Measurements from ENCODE around the gene RASA3. TPM values are rescaled to one million over a fixed set of nuclear protein-coding genes. Genes with fewer than 3 reads are reported as not detected.
"Not testable (repeated sequence)": the region's sequence is repeated elsewhere in the genome, so short reads cannot be mapped to it uniquely, and the experiment has no call there.

Gene RASA3
- total RNA-seq, 1 donor from 2014 or later: 41.1 TPM

- Mint-ChIP-seq H3K27ac (ENCODE audit: unreplicated experiment) (peak overlapping the region; percentile 99), H3K4me3 (ENCODE audit: unreplicated experiment) (peak overlapping the region; percentile 55), H3K36me3 (ENCODE audit: low read depth, unreplicated experiment) (peaks cover 19% of the 10 kb centered on the region), H3K9me3 (ENCODE audit: unreplicated experiment) (no peaks in the 10 kb centered on the region), H3K27me3 (ENCODE audit: low read depth, unreplicated experiment) (no peaks in the 10 kb centered on the region), H3K4me1 (ENCODE audit: low read depth, unreplicated experiment) (peaks cover 62% of the 10 kb centered on the region)
- Histone ChIP-seq H2AFZ (ENCODE audit: low read depth, low read length) (no peak overlapping the region), H4K20me1 (ENCODE audit: insufficient read depth, low read length) (peaks cover 23% of the 10 kb centered on the region), H3K4me3 (ENCODE audit: insufficient read depth, low read depth, low read length) (peak overlapping the region; percentile 9), H3K9ac (ENCODE audit: low read length) (peak overlapping the region; percentile 88), H3K9me3 (ENCODE audit: insufficient read depth, low read depth, low read length) (no peaks in the 10 kb centered on the region), H3K27ac (ENCODE audit: low read depth, low read length) (peak overlapping the region; percentile 99), H3K27me3 (ENCODE audit: insufficient read depth, low read length) (no peaks in the 10 kb centered on the region), H3K4me2 (ENCODE audit: low read length) (peak overlapping the region; percentile 79), H3K79me2 (ENCODE audit: insufficient read depth, low read length) (peaks cover 75% of the 10 kb centered on the region), H3K4me1 (ENCODE audit: insufficient read depth, low read length) (peaks cover 67% of the 10 kb centered on the region), H3K36me3 (ENCODE audit: insufficient read depth, low read length) (peaks cover 7% of the 10 kb centered on the region)
- peak; percentile 55 for FAIRE-seq
- TF ChIP-seq CTCF (IDR thresholded peaks at IDR 0.05; ENCODE audit: insufficient read depth, low read depth, low read length): no peak
- no peak for TF ChIP-seq EZH2 (IDR thresholded peaks at IDR 0.05; ENCODE audit: insufficient read depth, low read length)
- no peak for DNase-seq (ENCODE audit: low read depth)
Measured at GRCh38 chr13:114118086-114118485, 14.3 kb downstream of the RASA3 start.

GRCh38 chr13:114117341-114117874 lies 15.0 kb downstream of the RASA3 start:
- Histone ChIP-seq H3K9ac (ENCODE audit: low read length) (peak overlapping the region; percentile 88), H3K4me2 (ENCODE audit: low read length) (peak overlapping the region; percentile 79), H3K4me1 (ENCODE audit: insufficient read depth, low read length) (peaks cover 66% of the 10 kb centered on the region), H3K79me2 (ENCODE audit: insufficient read depth, low read length) (peaks cover 75% of the 10 kb centered on the region), H4K20me1 (ENCODE audit: insufficient read depth, low read length) (peaks cover 28% of the 10 kb centered on the region)
- H3K9me3 Mint-ChIP-seq (ENCODE audit: unreplicated experiment); H3K27ac ChIP-seq (ENCODE audit: low read depth, low read length); DNase-seq (ENCODE audit: low read depth); H3K27me3 ChIP-seq (ENCODE audit: insufficient read depth, low read length); H3K4me3 Mint-ChIP-seq (ENCODE audit: unreplicated experiment); H3K27me3 Mint-ChIP-seq (ENCODE audit: low read depth, unreplicated experiment); H3K4me3 ChIP-seq (ENCODE audit: insufficient read depth, low read depth, low read length); FAIRE-seq; H3K36me3 ChIP-seq (ENCODE audit: insufficient read depth, low read length); H3K9me3 ChIP-seq (ENCODE audit: insufficient read depth, low read depth, low read length); H2AFZ ChIP-seq (ENCODE audit: low read depth, low read length): not testable (repeated sequence)
- Mint-ChIP-seq H3K36me3 (ENCODE audit: low read depth, unreplicated experiment) (peaks cover 19% of the 10 kb centered on the region), H3K4me1 (ENCODE audit: low read depth, unreplicated experiment) (peaks cover 61% of the 10 kb centered on the region), H3K27ac (ENCODE audit: unreplicated experiment) (peak overlapping the region; percentile 69)

- Histone ChIP-seq H3K9ac (ENCODE audit: low read length) (no peak overlapping the region), H3K9me3 (ENCODE audit: insufficient read depth, low read depth, low read length) (no peaks in the 10 kb centered on the region), H3K4me2 (ENCODE audit: low read length) (no peak overlapping the region), H4K20me1 (ENCODE audit: insufficient read depth, low read length) (peaks cover 27% of the 10 kb centered on the region), H3K27ac (ENCODE audit: low read depth, low read length) (no peak overlapping the region), H3K4me3 (ENCODE audit: insufficient read depth, low read depth, low read length) (no peak overlapping the region), H3K36me3 (ENCODE audit: insufficient read depth, low read length) (peaks cover 7% of the 10 kb centered on the region), H3K27me3 (ENCODE audit: insufficient read depth, low read length) (no peaks in the 10 kb centered on the region), H2AFZ (ENCODE audit: low read depth, low read length) (no peak overlapping the region), H3K79me2 (ENCODE audit: insufficient read depth, low read length) (peaks cover 75% of the 10 kb centered on the region), H3K4me1 (ENCODE audit: insufficient read depth, low read length) (peaks cover 65% of the 10 kb centered on the region)
- Mint-ChIP-seq H3K27ac (ENCODE audit: unreplicated experiment) (no peak overlapping the region), H3K4me3 (ENCODE audit: unreplicated experiment) (no peak overlapping the region), H3K4me1 (ENCODE audit: low read depth, unreplicated experiment) (peaks cover 65% of the 10 kb centered on the region), H3K9me3 (ENCODE audit: unreplicated experiment) (no peaks in the 10 kb centered on the region), H3K36me3 (ENCODE audit: low read depth, unreplicated experiment) (peaks cover 23% of the 10 kb centered on the region), H3K27me3 (ENCODE audit: low read depth, unreplicated experiment) (no peaks in the 10 kb centered on the region)
- FAIRE-seq (no peak), DNase-seq (ENCODE audit: low read depth) (no peak)
- TF ChIP-seq CTCF (IDR thresholded peaks at IDR 0.05; ENCODE audit: insufficient read depth, low read depth, low read length): no peak
- no peak for TF ChIP-seq EZH2 (IDR thresholded peaks at IDR 0.05; ENCODE audit: insufficient read depth, low read length)
Measured at GRCh38 chr13:114116734-114117133, 15.7 kb downstream of the RASA3 start.

All from astrocyte (in vitro differentiated cells and primary cell).